Tibial artery (tissue), 4 donors: ENCODE data around the gene CEACAM19.

Experiments
- DNase-seq, 2 donors: peaks; one replicate each; pipeline ENCODE4 v3.0.0-alpha.2; 2019
- H3K27ac ChIP-seq, 2 donors: fragments of 200-600 bp; sonication (generic) in 1 of 2; 1 replicate in 1 of 2; 2 replicates in 1 of 2; pipeline ENCODE4 v1.5.1; 2018 to 2019; ENCODE audit warnings: mild to moderate bottlenecking in 1 of 2
- H3K27me3 ChIP-seq, 2 donors: fragments of 200-600 bp; sonication (generic) in 1 of 2; one replicate each; pipeline versions ENCODE4 v1.5.1 to v1.6.0; 2016 to 2019
- H3K36me3 ChIP-seq, 3 donors: fragments of 200-600 bp; sonication (generic) in 2 of 3; one replicate each; pipeline ENCODE4 v1.5.1; 2016 to 2019; ENCODE audit warnings: mild to moderate bottlenecking in 2 of 3
- H3K4me1 ChIP-seq, 4 donors: fragments of 200-600 bp; sonication (generic) in 2 of 4; 1 replicate in 3 of 4; 2 replicates in 1 of 4; pipeline ENCODE4 v1.5.1; 2016 to 2019
- H3K4me3 ChIP-seq, 2 donors: fragments of 200-600 bp; sonication (generic) in 1 of 2; 1 replicate in 1 of 2; 2 replicates in 1 of 2; pipeline ENCODE4 v1.5.1; 2018 to 2019; ENCODE audit warnings: mild to moderate bottlenecking in 2 of 2
- H3K9me3 ChIP-seq, 3 donors: fragments of 200-600 bp; sonication (generic) in 1 of 3; one replicate each; pipeline ENCODE4 v1.5.1; 2016 to 2019
- intact Hi-C: fragments of 100-400 bp; cut with DNase I; formaldehyde crosslinking; loops from one replicate; pipeline ENCODE4 v1.15.0; 2023; ENCODE audit warnings: low total_unique reads
- TF ChIP-seq, protein P1 (sequence below), 2 experiments: fragments of 200-600 bp in 1 of 2; fragments of 450-650 bp in 1 of 2; IDR thresholded peaks; one replicate each; pipeline ENCODE4 v1.5.1; 2017 to 2019; ENCODE audit warnings: antibody characterized with exemption in 2 of 2, mild to moderate bottlenecking in 1 of 2, moderate library complexity in 1 of 2

CEACAM19 gene

GRCh38 chr19:44673510-44673909 lies 2.2 kb downstream of the CEACAM19 start:
- no peak for DNase-seq
- TF ChIP-seq, protein P1, sequence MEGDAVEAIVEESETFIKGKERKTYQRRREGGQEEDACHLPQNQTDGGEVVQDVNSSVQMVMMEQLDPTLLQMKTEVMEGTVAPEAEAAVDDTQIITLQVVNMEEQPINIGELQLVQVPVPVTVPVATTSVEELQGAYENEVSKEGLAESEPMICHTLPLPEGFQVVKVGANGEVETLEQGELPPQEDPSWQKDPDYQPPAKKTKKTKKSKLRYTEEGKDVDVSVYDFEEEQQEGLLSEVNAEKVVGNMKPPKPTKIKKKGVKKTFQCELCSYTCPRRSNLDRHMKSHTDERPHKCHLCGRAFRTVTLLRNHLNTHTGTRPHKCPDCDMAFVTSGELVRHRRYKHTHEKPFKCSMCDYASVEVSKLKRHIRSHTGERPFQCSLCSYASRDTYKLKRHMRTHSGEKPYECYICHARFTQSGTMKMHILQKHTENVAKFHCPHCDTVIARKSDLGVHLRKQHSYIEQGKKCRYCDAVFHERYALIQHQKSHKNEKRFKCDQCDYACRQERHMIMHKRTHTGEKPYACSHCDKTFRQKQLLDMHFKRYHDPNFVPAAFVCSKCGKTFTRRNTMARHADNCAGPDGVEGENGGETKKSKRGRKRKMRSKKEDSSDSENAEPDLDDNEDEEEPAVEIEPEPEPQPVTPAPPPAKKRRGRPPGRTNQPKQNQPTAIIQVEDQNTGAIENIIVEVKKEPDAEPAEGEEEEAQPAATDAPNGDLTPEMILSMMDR (IDR thresholded peaks at IDR 0.05): no peak
- Histone ChIP-seq H3K27me3 (no peaks in the 10 kb centered on the region), H3K36me3 (peaks cover 0 to 17% (median 0%) of the 10 kb centered on the region in 3 donors), H3K4me3 (no peak overlapping the region), H3K4me1 (peaks cover 0 to 7% (median 0%) of the 10 kb centered on the region in 4 donors), H3K9me3 (no peaks in the 10 kb centered on the region), H3K27ac (no peak overlapping the region)
- intact Hi-C loops: no loop called here

DNA sequence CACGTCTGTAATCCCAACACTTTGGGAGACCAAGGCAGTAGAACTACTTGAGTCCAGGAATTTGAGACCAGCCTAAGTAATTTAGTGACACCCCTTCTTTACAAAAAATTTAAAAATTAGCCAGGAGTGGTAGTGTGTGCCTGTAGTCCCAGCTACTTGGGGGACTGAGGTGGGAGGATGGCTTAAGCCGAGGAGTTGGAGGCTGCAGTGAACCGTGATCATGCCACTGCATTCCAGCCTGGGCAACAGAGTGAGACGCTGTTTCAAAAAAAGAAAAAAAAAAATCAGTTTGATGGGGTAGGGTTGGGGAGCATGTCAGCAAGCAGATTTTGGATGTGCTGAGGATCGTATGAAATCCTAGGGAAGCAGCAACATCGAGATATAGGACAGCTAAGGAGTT lies 4.2 kb downstream of the CEACAM19 start:
- no peaks in the 10 kb centered on the region for H3K9me3 ChIP-seq
- DNase-seq: no peak
- no peak overlapping the region for H3K4me3 ChIP-seq
- H3K27ac ChIP-seq: no peak overlapping the region
- H3K4me1 ChIP-seq: peaks cover 0 to 7% (median 0%) of the 10 kb centered on the region in 4 donors
- intact Hi-C loops: no loop called here
- H3K36me3 ChIP-seq: peaks cover 0 to 23% (median 6%) of the 10 kb centered on the region in 3 donors
- TF ChIP-seq, protein P1 (IDR thresholded peaks at IDR 0.05): no peak
- H3K27me3 ChIP-seq: no peaks in the 10 kb centered on the region

GRCh38 chr19:44677019-44677811 lies 5.9 kb downstream of the CEACAM19 start:
- H3K4me3 ChIP-seq: no peak overlapping the region
- peaks cover 0 to 30% (median 15%) of the 10 kb centered on the region in 3 donors for H3K36me3 ChIP-seq
- TF ChIP-seq, protein P1 (IDR thresholded peaks at IDR 0.05): no peak
- H3K27me3 ChIP-seq: no peaks in the 10 kb centered on the region
- no peaks in the 10 kb centered on the region for H3K9me3 ChIP-seq
- no peak for DNase-seq
- no peak overlapping the region for H3K27ac ChIP-seq
- intact Hi-C loops: no loop called here
- peaks cover 0 to 7% (median 0%) of the 10 kb centered on the region in 4 donors for H3K4me1 ChIP-seq

DNA sequence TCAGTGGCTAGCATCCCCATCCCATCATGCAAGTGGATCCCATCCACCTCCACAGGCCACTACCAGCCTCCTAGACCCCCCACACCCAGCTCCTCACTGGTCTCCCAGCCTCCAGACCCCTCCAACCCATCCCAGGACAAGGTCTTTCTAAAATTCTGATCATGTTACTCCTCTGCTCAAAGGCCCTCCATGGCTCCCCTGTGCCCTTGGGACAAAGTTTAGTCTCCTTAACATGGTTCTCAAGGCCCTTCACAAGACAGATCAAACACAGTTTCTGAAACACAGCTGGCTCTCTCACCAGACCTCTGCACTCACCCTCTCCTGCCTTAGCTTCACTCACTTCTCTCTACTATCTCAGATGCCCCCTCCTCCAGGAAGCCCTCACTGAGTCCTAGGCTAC lies 9.3 kb downstream of the CEACAM19 start:
- Histone ChIP-seq H3K27ac (no peak overlapping the region), H3K4me3 (no peak overlapping the region), H3K9me3 (no peaks in the 10 kb centered on the region), H3K4me1 (peaks cover 0 to 7% (median 0%) of the 10 kb centered on the region in 4 donors), H3K27me3 (no peaks in the 10 kb centered on the region), H3K36me3 (peaks cover 0 to 29% (median 27%) of the 10 kb centered on the region in 3 donors)
- TF ChIP-seq, protein P1 (IDR thresholded peaks at IDR 0.05): no peak
- intact Hi-C loops: no loop called here
- no peak for DNase-seq

- TF ChIP-seq, protein P1 (IDR thresholded peaks at IDR 0.05): no peak
- H3K9me3 ChIP-seq: no peaks in the 10 kb centered on the region
- no peaks in the 10 kb centered on the region for H3K27me3 ChIP-seq
- peaks cover 0 to 4% (median 0%) of the 10 kb centered on the region in 4 donors for H3K4me1 ChIP-seq
- intact Hi-C loops: no loop called here
- H3K27ac ChIP-seq: no peak overlapping the region
- no peak for DNase-seq
- no peak overlapping the region for H3K4me3 ChIP-seq
- peaks cover 0 to 29% (median 18%) of the 10 kb centered on the region in 3 donors for H3K36me3 ChIP-seq
These were observed 10.9 kb downstream of the CEACAM19 start for GRCh38 chr19:44681992-44682790.
